Loucy (cell line): Measurements from ENCODE around the gene RASGEF1B.

Experiments
- H2AFZ ChIP-seq: fragments of 200-600 bp; sonication (generic); 2 replicates; pipeline ENCODE4 v1.6.0; 2016; ENCODE audit warnings: antibody characterized with exemption, mild to moderate bottlenecking, low read length, moderate library complexity
- H3F3A ChIP-seq: fragments of 200-600 bp; 2 replicates; pipeline ENCODE4 v1.6.0; 2016; ENCODE audit warnings: antibody characterized with exemption, low read depth, mild to moderate bottlenecking
- H3K27me3 ChIP-seq: fragments of 200-600 bp; sonication (generic); 2 replicates; pipeline ENCODE4 v1.6.1; 2014; ENCODE audit warnings: low read length, mild to moderate bottlenecking; ENCODE audit not compliant: insufficient read depth, poor library complexity, severe bottlenecking
- H3K36me3 ChIP-seq: fragments of 200-600 bp; sonication (generic); 2 replicates; pipeline ENCODE4 v1.6.1; 2016; ENCODE audit warnings: low read length; ENCODE audit not compliant: insufficient read depth
- H3K4me1 ChIP-seq: fragments of 200-600 bp; sonication (generic); 2 replicates; pipeline ENCODE4 v1.5.1; 2014; ENCODE audit warnings: low read length, mild to moderate bottlenecking; ENCODE audit not compliant: insufficient read depth, poor library complexity, severe bottlenecking
- H3K4me2 ChIP-seq: fragments of 200-600 bp; sonication (generic); 2 replicates; pipeline ENCODE4 v1.6.0; 2014; ENCODE audit warnings: antibody characterized with exemption, low read length, low read depth, mild to moderate bottlenecking; ENCODE audit not compliant: poor library complexity, severe bottlenecking
- H3K4me3 ChIP-seq: fragments of 200-600 bp; sonication (generic); 2 replicates; pipeline ENCODE4 v1.5.1; 2014; ENCODE audit warnings: low read length, mild to moderate bottlenecking, mixed read lengths; ENCODE audit not compliant: poor library complexity, severe bottlenecking
- H3K79me2 ChIP-seq: fragments of 200-600 bp; sonication (generic); 2 replicates; pipeline ENCODE4 v1.6.1; 2014; ENCODE audit warnings: low read length; ENCODE audit not compliant: insufficient read depth
- H3K9ac ChIP-seq: fragments of 200-600 bp; sonication (generic); 2 replicates; pipeline ENCODE4 v1.6.0; 2014; ENCODE audit warnings: mild to moderate bottlenecking, low read depth, low read length, moderate library complexity; ENCODE audit not compliant: poor library complexity, severe bottlenecking
- H3K9me2 ChIP-seq: fragments of 200-600 bp; sonication (generic); replicated peaks from 2 replicates; pipeline ENCODE4 v1.6.1; 2016; ENCODE audit warnings: low read depth, low read length, mixed read lengths
- H3K9me3 ChIP-seq: fragments of 200-600 bp; sonication (generic); 2 replicates; pipeline ENCODE4 v1.6.1; 2014; ENCODE audit warnings: mild to moderate bottlenecking, antibody characterized with exemption, low read length, low read depth; ENCODE audit not compliant: insufficient read depth
- H4K20me1 ChIP-seq: fragments of 200-600 bp; sonication (generic); 2 replicates; pipeline ENCODE4 v1.6.0; 2014; ENCODE audit warnings: antibody characterized with exemption, low read length, mild to moderate bottlenecking; ENCODE audit not compliant: insufficient read depth, poor library complexity, severe bottlenecking
- EZH2phosphoT487 ChIP-seq: fragments of 200-600 bp; IDR thresholded peaks from 2 replicates; pipeline ENCODE4 v1.6.1; 2018; ENCODE audit warnings: antibody characterized with exemption, mild to moderate bottlenecking, moderate library complexity, borderline replicate concordance
- TF ChIP-seq, protein P1 (sequence below): fragments of 200-600 bp; sonication (generic); conservative IDR thresholded peaks from 2 replicates; pipeline ENCODE4 v1.5.1; 2014; ENCODE audit warnings: mild to moderate bottlenecking, antibody characterized with exemption, low read length

The RASGEF1B gene

DNA sequence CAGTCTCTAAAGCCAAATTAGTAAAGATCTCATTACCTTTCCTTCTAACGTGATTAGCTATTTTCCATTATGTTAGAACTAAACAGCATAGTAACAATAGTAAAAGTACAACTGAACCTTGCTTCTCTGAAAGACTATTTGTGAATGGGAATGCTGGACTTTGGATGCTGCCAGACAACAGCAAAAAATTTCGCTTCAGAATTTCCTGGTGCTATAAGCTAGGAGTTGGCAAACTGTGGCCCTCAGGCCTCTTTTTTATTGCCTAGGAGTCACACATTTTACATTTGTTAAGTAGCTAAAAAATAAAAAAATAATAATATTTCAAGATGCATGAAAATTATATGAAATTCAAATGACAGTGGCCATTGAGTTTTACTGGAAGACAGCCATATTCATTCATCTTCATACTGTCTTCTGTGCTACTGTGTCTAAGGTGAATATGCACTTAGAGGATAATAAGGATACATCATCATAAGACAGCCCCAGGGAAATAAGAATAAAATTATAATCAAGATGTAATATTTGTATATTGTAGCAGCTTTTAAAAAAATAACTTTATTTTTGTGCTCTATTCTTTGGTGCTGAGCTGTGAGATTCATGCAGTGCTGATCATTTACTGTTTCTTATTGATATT is 34.6 kb downstream of the RASGEF1B start:
- H3K27me3 ChIP-seq, result no peaks in the 10 kb centered on the region
- no peak for TF ChIP-seq EZH2phosphoT487
- H3K4me3 ChIP-seq, result no peak overlapping the region
- H3K79me2 ChIP-seq, result no peaks in the 10 kb centered on the region
- H3K9ac ChIP-seq, result no peak overlapping the region
- H3K4me2 ChIP-seq, result no peak overlapping the region
- no peaks in the 10 kb centered on the region for H4K20me1 ChIP-seq
- H3K4me1 ChIP-seq, result no peaks in the 10 kb centered on the region
- peaks cover 15% of the 10 kb centered on the region; the same call in 1 of the 2 replicates for H3K36me3 ChIP-seq
- H2AFZ ChIP-seq, result no peak overlapping the region
- H3K9me2 ChIP-seq, result no peaks in the 10 kb centered on the region
- H3F3A ChIP-seq, result no peaks in the 10 kb centered on the region
- H3K9me3 ChIP-seq, result no peaks in the 10 kb centered on the region

DNA sequence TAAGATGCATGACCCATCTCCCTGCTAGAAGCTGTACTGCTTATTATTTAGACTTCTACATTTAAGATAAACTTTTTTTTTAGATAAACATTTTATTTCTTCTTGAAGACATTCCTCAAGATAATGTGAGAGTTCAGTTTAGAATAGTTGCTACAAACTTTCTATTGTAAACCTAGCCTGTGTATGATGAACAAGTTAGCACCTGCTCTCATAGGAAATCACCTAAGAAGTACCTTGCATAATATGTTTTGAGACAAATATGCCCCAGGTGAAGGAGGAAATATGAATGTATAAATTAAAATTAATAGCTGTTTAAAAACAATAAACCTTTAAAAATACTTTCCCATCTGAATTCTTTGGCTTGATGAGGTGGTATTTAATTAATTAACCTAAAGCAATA is 35.6 kb downstream of the RASGEF1B start:
- no peak overlapping the region for H3K4me2 ChIP-seq
- TF ChIP-seq, protein P1, sequence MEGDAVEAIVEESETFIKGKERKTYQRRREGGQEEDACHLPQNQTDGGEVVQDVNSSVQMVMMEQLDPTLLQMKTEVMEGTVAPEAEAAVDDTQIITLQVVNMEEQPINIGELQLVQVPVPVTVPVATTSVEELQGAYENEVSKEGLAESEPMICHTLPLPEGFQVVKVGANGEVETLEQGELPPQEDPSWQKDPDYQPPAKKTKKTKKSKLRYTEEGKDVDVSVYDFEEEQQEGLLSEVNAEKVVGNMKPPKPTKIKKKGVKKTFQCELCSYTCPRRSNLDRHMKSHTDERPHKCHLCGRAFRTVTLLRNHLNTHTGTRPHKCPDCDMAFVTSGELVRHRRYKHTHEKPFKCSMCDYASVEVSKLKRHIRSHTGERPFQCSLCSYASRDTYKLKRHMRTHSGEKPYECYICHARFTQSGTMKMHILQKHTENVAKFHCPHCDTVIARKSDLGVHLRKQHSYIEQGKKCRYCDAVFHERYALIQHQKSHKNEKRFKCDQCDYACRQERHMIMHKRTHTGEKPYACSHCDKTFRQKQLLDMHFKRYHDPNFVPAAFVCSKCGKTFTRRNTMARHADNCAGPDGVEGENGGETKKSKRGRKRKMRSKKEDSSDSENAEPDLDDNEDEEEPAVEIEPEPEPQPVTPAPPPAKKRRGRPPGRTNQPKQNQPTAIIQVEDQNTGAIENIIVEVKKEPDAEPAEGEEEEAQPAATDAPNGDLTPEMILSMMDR, result no peak
- TF ChIP-seq EZH2phosphoT487, result no peak

DNA sequence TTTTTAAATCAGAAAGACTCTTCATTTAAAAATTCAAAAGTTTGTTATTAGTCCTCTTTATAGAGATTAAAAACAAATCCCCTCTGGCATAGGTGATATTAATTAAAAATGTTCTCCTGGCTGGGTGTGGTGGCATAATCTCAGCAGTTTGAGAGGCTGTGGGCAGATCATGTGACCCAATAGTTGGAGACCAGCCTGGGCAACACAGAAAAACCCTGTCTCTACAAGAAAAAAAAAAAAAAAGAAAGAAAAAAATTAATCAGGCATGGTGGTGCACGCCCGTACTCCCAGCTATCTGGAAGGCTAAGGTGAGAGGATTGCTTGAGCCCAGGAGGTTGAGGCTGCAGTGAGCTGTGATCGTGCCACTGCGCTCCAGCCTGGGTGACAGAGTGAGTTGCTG is 38.9 kb downstream of the RASGEF1B start:
- H2AFZ ChIP-seq, result no peak overlapping the region
- H3K9me3 ChIP-seq, result no peaks in the 10 kb centered on the region
- no peak overlapping the region for H3K4me2 ChIP-seq
- no peak overlapping the region for H3K9ac ChIP-seq
- TF ChIP-seq, protein P1, result no peak
- TF ChIP-seq EZH2phosphoT487, result no peak
- H3K4me3 ChIP-seq, result no peak overlapping the region
- no peaks in the 10 kb centered on the region for H3K79me2 ChIP-seq
- no peaks in the 10 kb centered on the region for H3K9me2 ChIP-seq
- peaks cover 8% of the 10 kb centered on the region; the same call in 1 of the 2 replicates for H3K36me3 ChIP-seq
- peaks cover 1% of the 10 kb centered on the region for H3K4me1 ChIP-seq
- H3F3A ChIP-seq, result no peaks in the 10 kb centered on the region
- no peaks in the 10 kb centered on the region for H3K27me3 ChIP-seq
- no peaks in the 10 kb centered on the region for H4K20me1 ChIP-seq

More for the DNA sequence above, 35.6 kb downstream of the RASGEF1B start:
- H3K27me3 ChIP-seq, result no peaks in the 10 kb centered on the region
- no peak overlapping the region for H3K9ac ChIP-seq
- peaks cover 22% of the 10 kb centered on the region; the same call in 1 of the 2 replicates for H3K36me3 ChIP-seq
- H4K20me1 ChIP-seq, result no peaks in the 10 kb centered on the region
- no peaks in the 10 kb centered on the region for H3K9me3 ChIP-seq
- no peaks in the 10 kb centered on the region for H3K9me2 ChIP-seq
- H3K4me1 ChIP-seq, result no peaks in the 10 kb centered on the region
- H3F3A ChIP-seq, result no peaks in the 10 kb centered on the region
- no peaks in the 10 kb centered on the region for H3K79me2 ChIP-seq
- H3K4me3 ChIP-seq, result no peak overlapping the region
- no peak overlapping the region for H2AFZ ChIP-seq

- Histone ChIP-seq H3K4me3 (no peak overlapping the region), H3F3A (no peaks in the 10 kb centered on the region), H3K27me3 (no peaks in the 10 kb centered on the region), H3K36me3 (peaks cover 8% of the 10 kb centered on the region; the same call in 1 of the 2 replicates), H3K4me2 (no peak overlapping the region), H3K79me2 (no peaks in the 10 kb centered on the region), H3K9ac (no peak overlapping the region), H4K20me1 (no peaks in the 10 kb centered on the region), H2AFZ (no peak overlapping the region), H3K9me2 (no peaks in the 10 kb centered on the region), H3K4me1 (peaks cover 6% of the 10 kb centered on the region), H3K9me3 (no peaks in the 10 kb centered on the region)
- TF ChIP-seq, protein P1, result no peak
- no peak for TF ChIP-seq EZH2phosphoT487
Observed at GRCh38 chr4:81431971-81432370, 39.7 kb downstream of the RASGEF1B start.
